HG03135 (cell line): Measurements from ENCODE around the gene ZNF526.
A peak's percentile ranks its signal among the peaks of the same experiment; 100 is the strongest.

Experiments
- ATAC-seq: cut with Tn5 transposase; IDR thresholded peaks from one replicate; pipeline ENCODE4 v1.9.1; 2021; ENCODE audit warnings: mild to moderate bottlenecking, moderate library complexity; ENCODE audit not compliant: unreplicated experiment

The ZNF526 gene

GRCh38 chr19:42219812-42220750 is at the start of gene ZNF526:
Gene ZNF526, plus strand, starts transcription at chr19:42220312. Its CDS starts 4,092 bp downstream, at chr19:42224404.
- peak; percentile 60 for ATAC-seq

- no peak for ATAC-seq
Observed at GRCh38 chr19:42170715-42171114, 49.4 kb upstream of the ZNF526 start.

GRCh38 chr19:42172261-42172660 is 47.9 kb upstream of the ZNF526 start:
- ATAC-seq: no peak

- no peak for ATAC-seq
Observed at GRCh38 chr19:42173695-42174094, 46.4 kb upstream of the ZNF526 start.

GRCh38 chr19:42174188-42174587 is 45.9 kb upstream of the ZNF526 start:
- no peak for ATAC-seq

- ATAC-seq: no peak
Observed at GRCh38 chr19:42174958-42175734, 45.0 kb upstream of the ZNF526 start.

GRCh38 chr19:42175952-42176648 is 44.0 kb upstream of the ZNF526 start:
- no peak for ATAC-seq

- ATAC-seq: no peak
Observed at GRCh38 chr19:42176649-42176989, 43.5 kb upstream of the ZNF526 start.

GRCh38 chr19:42176990-42177685 is 43.0 kb upstream of the ZNF526 start:
- ATAC-seq: no peak

GRCh38 chr19:42177686-42178019 is 42.5 kb upstream of the ZNF526 start:
- ATAC-seq: no peak

- ATAC-seq: no peak
Observed at GRCh38 chr19:42178791-42179674, 41.1 kb upstream of the ZNF526 start.

- no peak for ATAC-seq
Observed at GRCh38 chr19:42184401-42184861, 35.7 kb upstream of the ZNF526 start.

- ATAC-seq: no peak
Observed at GRCh38 chr19:42185277-42185676, 34.8 kb upstream of the ZNF526 start.

GRCh38 chr19:42188665-42189064 is 31.4 kb upstream of the ZNF526 start:
- no peak for ATAC-seq

GRCh38 chr19:42189133-42189532 is 31.0 kb upstream of the ZNF526 start:
- no peak for ATAC-seq

- no peak for ATAC-seq
Observed at GRCh38 chr19:42191330-42191729, 28.8 kb upstream of the ZNF526 start.

- no peak for ATAC-seq
Observed at GRCh38 chr19:42191855-42192254, 28.3 kb upstream of the ZNF526 start.

GRCh38 chr19:42193294-42193693 is 26.8 kb upstream of the ZNF526 start:
- no peak for ATAC-seq

- ATAC-seq: no peak
Observed at GRCh38 chr19:42193706-42194105, 26.4 kb upstream of the ZNF526 start.
